MCF 10A (cell line): Measurements from ENCODE around the gene TIAL1. TPM values are rescaled to one million over a fixed set of nuclear protein-coding genes. Genes with fewer than 3 reads are reported as not detected.
A peak's percentile ranks its signal among the peaks of the same experiment; 100 is the strongest.

Experiments used
- BruUV-seq: library from RNA; stranded (reverse); fragments of 400-500 nt; replicated peaks from 2 replicates; lab custom pipeline; 2021; lab: Mats Ljungman, UMichigan
- CTCF ChIA-PET: fragments of 300-600 bp; sonication (Branson Sonifier 250); formaldehyde crosslinking; extraction: SDS; loops from one replicate; lab custom pipeline; 2021; ENCODE audit warnings: antibody characterized with exemption, inconsistent platforms; lab: Yijun Ruan, JAX
- POLR2A ChIA-PET: fragments of 300-600, 350-650 bp; sonication (Branson Sonifier 250); formaldehyde crosslinking; extraction: SDS; loops from one replicate; lab custom pipeline; 2020; ENCODE audit warnings: antibody characterized with exemption, inconsistent platforms; lab: Yijun Ruan, JAX
- DNase-seq: peaks from one replicate; pipeline ENCODE4 v3.0.0-alpha.2; 2018; ENCODE audit not compliant: unreplicated experiment
- H3K27ac Mint-ChIP-seq: one replicate; pipeline ENCODE4 v1.8.0; 2022; ENCODE audit warnings: mild to moderate bottlenecking, low read depth, mixed read lengths; ENCODE audit not compliant: unreplicated experiment
- H3K27me3 Mint-ChIP-seq: one replicate; pipeline ENCODE4 v1.8.0; 2022; ENCODE audit warnings: mixed read lengths; ENCODE audit not compliant: insufficient read depth, unreplicated experiment
- H3K36me3 Mint-ChIP-seq: one replicate; pipeline ENCODE4 v1.8.0; 2022; ENCODE audit warnings: mild to moderate bottlenecking, moderate library complexity, mixed read lengths; ENCODE audit not compliant: insufficient read depth, unreplicated experiment
- H3K4me1 Mint-ChIP-seq: one replicate; pipeline ENCODE4 v1.8.0; 2022; ENCODE audit warnings: mixed read lengths; ENCODE audit not compliant: insufficient read depth, unreplicated experiment
- H3K4me3 Mint-ChIP-seq: one replicate; pipeline ENCODE4 v1.8.0; 2022; ENCODE audit warnings: mild to moderate bottlenecking, moderate library complexity, mixed read lengths; ENCODE audit not compliant: unreplicated experiment
- H3K9me3 Mint-ChIP-seq: one replicate; pipeline ENCODE4 v1.8.0; 2022; ENCODE audit warnings: mixed read lengths; ENCODE audit not compliant: unreplicated experiment
- CTCF ChIP-seq: fragments of 200-600 bp; IDR thresholded peaks from one replicate; pipeline ENCODE4 v1.8.0; 2022; ENCODE audit warnings: antibody characterized with exemption, mild to moderate bottlenecking; ENCODE audit not compliant: unreplicated experiment
- intact Hi-C: fragments of 100-400 bp; cut with micrococcal nuclease; formaldehyde crosslinking; loops from 2 replicates; pipeline ENCODE4 v1.14.1; 2022
- total RNA-seq: library from RNA; stranded (reverse); gene quantifications from 2 replicates; pipeline ENCODE4 v1.2.3, GENCODE V29; 2022

TIAL1 gene
- total RNA-seq, 1 experiment from 2014 or later: 149 TPM

DNA sequence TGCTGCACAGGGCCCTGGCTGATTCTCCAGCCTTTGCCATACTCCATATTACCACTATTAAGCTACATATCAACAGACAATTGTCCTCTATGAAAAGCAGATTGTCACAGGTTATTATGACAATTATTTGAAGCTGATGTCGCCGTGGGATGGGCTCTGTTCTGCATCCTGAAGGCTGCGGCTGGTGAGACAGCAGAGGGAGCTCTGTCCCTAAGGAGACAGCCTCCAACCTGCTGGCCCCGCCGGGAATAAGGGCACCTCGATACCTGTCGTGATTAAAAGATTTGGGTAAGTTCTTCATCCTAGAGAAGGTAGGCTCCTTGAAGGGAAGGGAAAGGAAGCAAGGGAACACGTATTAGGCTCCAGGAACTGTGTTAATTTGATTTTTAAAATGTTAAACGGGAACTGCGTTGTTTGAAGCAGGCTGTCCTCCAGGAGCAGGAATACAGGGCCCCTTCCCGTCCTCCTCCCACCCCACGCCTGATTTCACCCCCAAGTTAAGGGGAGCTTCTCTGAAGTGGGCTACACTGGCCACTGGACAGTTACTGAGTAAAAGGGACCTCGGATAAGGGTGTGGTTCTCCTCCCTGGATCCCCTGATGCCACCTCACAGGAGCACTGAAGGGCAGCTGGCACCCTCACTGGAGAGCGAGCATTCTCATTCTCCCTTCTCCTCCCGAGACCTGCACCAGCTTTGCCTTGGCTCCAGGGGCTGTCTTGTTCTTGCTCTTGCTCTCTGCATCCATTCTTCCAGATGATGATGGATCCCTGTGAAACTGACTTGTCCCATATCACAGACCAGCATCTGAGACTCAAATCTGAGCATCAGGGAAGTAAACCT is 11.8 kb upstream of the TIAL1 start:
- H3K4me1 Mint-ChIP-seq: peaks cover 5% of the 10 kb centered on the region
- no peaks in the 10 kb centered on the region for H3K27me3 Mint-ChIP-seq
- ChIA-PET CTCF (interaction anchor here (0.5 to 3.4 kb wide), 44 partner anchors 9 to 574 kb away, joined by 3 to 37 read pairs (median 4); no protein-coding TSS in a partner anchor), POLR2A (interaction anchor here (0.6 to 1.8 kb wide), 11 partner anchors 9 to 117 kb away, joined by 3 to 8 read pairs (median 3); partner anchors contain the start of genes BAG3, INPP5F and TIAL1)
- H3K9me3 Mint-ChIP-seq: peaks cover 12% of the 10 kb centered on the region
- H3K27ac Mint-ChIP-seq: no peak overlapping the region
- no peaks in the 10 kb centered on the region for H3K36me3 Mint-ChIP-seq
- TF ChIP-seq CTCF: peak; percentile 58
- peak; percentile 66 for DNase-seq
- intact Hi-C loops: loop anchor here (1.0 to 2.0 kb wide), 6 partner anchors 44 to 251 kb away; partner anchors contain the start of gene INPP5F
- no TSS peak for BruUV-seq
- no peak overlapping the region for H3K4me3 Mint-ChIP-seq

GRCh38 chr10:119604468-119604867 is 7.7 kb upstream of the TIAL1 start:
- Mint-ChIP-seq H3K4me3 (no peak overlapping the region), H3K36me3 (no peaks in the 10 kb centered on the region), H3K27me3 (no peaks in the 10 kb centered on the region), H3K27ac (no peak overlapping the region), H3K9me3 (no peaks in the 10 kb centered on the region), H3K4me1 (peaks cover 5% of the 10 kb centered on the region)
- no peak for DNase-seq
- BruUV-seq: no TSS peak
- intact Hi-C loops: no loop called here
- POLR2A ChIA-PET: no interaction called here
- CTCF ChIA-PET: no interaction called here
- no peak for TF ChIP-seq CTCF

- peak; percentile 56 for DNase-seq
- TF ChIP-seq CTCF: peak; percentile 33
- no peak overlapping the region for H3K27ac Mint-ChIP-seq
- no TSS peak for BruUV-seq
- no peaks in the 10 kb centered on the region for H3K27me3 Mint-ChIP-seq
- intact Hi-C loops: no loop called here
- H3K9me3 Mint-ChIP-seq: no peaks in the 10 kb centered on the region
- no peak overlapping the region for H3K4me3 Mint-ChIP-seq
- ChIA-PET CTCF (interaction anchor here (0.6 to 1.3 kb wide), 7 partner anchors 54 to 278 kb away, joined by 3 to 8 read pairs (median 3); partner anchors contain the start of gene INPP5F), POLR2A (no interaction called here)
- no peaks in the 10 kb centered on the region for H3K36me3 Mint-ChIP-seq
- no peaks in the 10 kb centered on the region for H3K4me1 Mint-ChIP-seq
These were observed 5.7 kb upstream of the TIAL1 start for GRCh38 chr10:119602241-119603095.
